ENCODE measurements around the gene TBC1D1.
A peak's percentile ranks its signal among the peaks of the same experiment; 100 is the strongest.
"Not testable (repeated sequence)": the region's sequence is repeated elsewhere in the genome, so short reads cannot be mapped to it uniquely, and the experiment has no call there.

Gene TBC1D1

DNA sequence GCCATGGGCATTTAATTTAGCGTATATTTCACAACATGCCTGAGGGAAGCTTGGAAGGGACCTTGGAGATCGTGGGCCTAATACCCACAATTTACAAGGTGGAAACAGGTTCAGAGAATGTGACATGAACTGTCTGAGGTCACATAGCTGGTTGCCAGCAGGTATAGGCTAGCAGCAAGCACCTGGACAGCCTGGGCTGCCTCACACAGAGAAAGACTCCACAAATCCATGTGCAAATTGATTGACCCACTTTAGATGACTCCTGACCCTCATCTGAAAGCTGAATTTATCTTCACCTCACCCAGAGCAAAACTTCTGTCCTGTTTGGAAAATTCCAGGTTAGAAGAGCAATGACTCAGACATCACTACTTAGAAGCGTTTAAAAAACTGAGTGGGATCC lies 75.2 kb downstream of the TBC1D1 start:
- no peak for DNase-seq (ENCODE audit: low spot score)

- DNase-seq (ENCODE audit: low spot score): peak; percentile 32
Measured at GRCh38 chr4:37967736-37968135, 76.9 kb downstream of the TBC1D1 start.

DNA sequence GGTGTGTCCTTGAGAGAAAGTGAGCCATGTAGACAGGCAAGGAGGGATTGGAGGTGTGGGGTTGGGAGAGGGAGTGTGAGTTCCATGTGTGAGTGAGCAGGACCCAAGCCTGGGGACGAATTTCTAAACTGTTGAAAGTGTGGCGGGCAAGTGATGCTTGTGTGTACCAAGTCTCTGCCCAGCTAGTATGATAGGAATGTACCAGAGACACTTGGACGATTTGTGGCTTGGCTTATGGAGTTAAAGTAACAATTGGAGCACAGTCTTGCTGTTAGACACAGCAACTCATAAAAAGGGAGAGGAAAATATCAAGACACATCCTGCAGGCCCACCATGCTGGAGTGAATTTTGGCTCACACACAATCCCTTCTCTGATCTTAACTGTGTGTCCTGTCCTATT lies 77.9 kb downstream of the TBC1D1 start:
- DNase-seq (ENCODE audit: low spot score): no peak

DNA sequence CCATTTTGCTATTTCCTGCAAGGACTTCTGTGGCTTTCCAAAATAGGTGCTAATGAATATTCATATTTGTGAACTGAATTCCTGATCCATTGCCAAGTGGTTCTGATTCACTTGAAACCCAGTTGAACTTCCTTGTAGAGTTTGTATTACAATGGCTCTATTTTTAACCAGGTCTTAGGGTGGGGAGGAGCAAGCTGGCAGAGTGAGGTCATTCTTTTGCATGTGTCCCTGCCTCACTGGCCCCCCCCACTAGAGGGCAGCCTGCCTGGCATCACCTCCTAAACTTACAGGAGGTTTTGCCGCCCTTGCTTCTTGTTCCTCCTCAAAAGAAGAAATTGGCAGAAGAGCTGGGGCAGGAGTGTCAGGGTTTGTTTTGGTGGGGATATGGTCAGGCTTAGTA lies 79.8 kb downstream of the TBC1D1 start:
- peak; percentile 78 for DNase-seq (ENCODE audit: low spot score)

- DNase-seq (ENCODE audit: low spot score): no peak
Measured at GRCh38 chr4:37971202-37971601, 80.3 kb downstream of the TBC1D1 start.

DNA sequence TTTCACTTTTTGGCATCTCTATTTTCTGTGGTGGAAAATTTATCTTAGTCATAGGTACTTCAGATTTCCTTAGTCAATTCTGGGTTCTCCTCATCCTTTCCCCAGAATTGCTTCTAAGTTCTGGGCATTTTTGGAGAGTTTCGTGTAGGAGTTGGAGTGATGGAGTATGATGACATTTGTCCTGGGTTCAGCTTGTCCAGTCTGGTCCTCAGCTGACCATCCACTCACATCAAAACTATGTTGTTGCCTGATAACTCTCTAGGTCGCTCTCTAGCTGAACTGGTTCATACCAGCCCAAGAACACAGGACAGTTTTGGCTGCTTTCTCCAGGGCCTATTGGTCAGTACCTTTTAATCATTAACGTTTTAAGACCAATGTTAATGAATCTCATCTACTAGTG lies 82.6 kb downstream of the TBC1D1 start:
- no peak for DNase-seq (ENCODE audit: low spot score)

DNA sequence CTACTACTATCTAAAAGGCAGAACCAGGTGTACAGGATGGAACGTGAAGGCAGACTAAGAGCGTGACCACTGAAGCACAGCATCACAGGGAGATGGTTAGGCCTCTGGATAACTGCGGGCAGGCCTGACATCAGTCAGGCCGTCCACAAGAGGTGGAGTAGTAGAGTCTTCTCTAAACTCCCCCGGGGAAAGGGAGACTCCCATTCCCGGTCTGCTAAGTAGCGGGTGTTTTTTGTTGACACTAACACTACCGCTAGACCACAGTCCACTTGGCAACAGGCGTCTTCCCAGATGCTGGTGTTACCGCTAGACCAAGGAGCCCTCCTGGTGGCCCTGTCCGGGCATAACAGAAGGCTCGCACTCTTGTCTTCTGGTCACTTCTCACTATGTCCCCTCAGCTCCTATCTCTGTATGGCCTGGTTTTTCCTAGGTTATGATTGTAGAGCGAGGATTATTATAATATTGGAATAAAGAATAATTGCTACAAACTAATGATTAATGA lies 84.5 kb downstream of the TBC1D1 start:
- DNase-seq (ENCODE audit: low spot score): not testable (repeated sequence)

GRCh38 chr4:37976507-37976906 lies 85.6 kb downstream of the TBC1D1 start:
- DNase-seq (ENCODE audit: low spot score): no peak

GRCh38 chr4:37976991-37977470 lies 86.1 kb downstream of the TBC1D1 start:
- peak; percentile 87 for DNase-seq (ENCODE audit: low spot score)

GRCh38 chr4:37977471-37978247 lies 86.8 kb downstream of the TBC1D1 start:
- peak; percentile 74 for DNase-seq (ENCODE audit: low spot score)

DNA sequence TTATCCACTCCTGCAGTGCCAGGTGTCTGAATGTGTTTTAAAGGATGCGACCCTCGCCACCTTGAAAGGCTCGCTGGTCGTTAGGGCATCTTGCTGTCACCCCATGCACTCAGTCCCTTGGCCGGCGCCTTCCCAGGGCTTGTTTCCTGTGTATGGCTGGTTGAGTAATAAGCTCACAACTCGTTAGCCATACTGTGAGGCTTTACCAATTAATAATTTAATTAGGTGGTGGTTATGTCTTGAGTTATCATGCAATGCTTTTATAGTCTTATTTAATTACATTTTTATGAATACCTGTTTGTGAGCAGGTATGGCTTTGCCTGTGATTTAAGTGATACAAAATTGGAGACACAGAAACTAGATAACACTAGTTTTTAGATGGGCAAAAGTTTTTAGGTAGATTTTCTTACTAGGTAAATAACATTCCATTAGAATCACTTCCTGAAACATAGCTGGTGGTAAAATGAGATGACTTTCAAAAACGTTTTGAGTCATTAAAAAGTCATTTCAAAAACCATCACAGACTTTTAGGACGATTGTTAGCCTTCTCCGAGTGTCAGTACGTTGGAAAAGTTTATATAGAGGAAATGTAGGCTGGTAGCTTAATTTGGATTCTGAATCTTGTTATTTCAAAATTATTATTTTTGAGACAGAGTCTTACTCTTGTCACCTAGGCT lies 87.5 kb downstream of the TBC1D1 start:
- peak; percentile 74 for DNase-seq (ENCODE audit: low spot score)

DNA sequence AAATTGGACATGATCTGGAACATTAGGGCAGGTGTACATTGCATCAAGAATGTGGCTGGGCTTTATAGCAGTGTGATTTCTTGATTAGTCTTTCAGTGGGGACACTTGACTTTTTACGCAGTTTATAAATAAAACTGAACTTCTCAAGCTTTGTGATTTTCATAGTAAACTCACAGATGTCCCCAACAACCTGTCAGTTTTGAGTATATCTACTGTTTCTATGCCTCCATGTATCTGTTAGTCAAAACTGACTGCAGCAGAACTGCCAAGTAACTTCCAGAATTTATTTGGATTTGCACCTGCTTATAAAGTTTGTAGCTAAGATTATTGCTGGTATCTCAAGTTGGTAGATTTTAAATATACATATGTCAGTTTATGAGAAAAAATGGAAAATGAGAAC lies 89.4 kb downstream of the TBC1D1 start:
- peak; percentile 56 for DNase-seq (ENCODE audit: low spot score)

- no peak for DNase-seq (ENCODE audit: low spot score)
Measured at GRCh38 chr4:37981425-37981824, 90.5 kb downstream of the TBC1D1 start.

DNA sequence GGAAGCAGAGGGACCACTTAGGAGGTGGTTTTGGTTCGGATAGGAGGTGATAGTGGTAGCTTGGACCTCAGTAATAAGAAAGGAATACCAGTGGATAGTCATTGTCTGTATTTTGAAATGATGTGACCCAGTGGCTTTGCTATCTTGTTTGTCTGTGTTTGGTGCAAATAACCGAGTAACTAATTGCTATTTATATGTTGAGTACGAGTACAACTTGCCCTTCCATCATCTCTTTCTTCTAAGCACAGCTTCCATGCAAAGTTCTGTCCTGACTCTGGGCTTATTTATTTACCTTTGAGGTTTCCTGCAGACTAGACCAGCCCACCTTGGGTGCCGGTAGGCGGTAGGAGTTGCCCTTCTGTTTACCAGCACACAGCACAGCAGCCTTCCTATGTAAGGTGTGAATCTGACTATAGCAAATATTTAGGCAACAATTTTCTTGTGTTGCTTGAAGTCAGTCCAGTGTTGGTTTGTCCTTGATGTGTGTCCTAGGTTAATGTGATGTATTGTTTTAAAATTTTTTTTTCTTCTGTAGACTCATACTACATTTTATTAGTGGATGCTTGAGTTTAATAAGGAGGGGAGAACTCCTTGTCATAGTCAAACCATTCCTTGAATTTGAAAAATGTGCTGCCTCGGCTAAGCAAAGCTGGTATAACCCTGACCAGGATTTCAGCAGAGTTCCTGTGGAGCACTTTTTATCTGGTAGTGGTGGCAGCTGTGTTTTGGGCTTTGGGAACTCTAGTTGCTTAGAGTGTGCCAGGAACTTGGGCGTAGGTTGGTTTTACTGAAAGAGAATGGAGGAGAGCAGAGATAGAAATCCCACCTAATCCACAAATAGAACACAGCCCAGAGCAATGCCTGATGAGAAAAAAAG lies 91.2 kb downstream of the TBC1D1 start:
- DNase-seq (ENCODE audit: low spot score): no peak

DNA sequence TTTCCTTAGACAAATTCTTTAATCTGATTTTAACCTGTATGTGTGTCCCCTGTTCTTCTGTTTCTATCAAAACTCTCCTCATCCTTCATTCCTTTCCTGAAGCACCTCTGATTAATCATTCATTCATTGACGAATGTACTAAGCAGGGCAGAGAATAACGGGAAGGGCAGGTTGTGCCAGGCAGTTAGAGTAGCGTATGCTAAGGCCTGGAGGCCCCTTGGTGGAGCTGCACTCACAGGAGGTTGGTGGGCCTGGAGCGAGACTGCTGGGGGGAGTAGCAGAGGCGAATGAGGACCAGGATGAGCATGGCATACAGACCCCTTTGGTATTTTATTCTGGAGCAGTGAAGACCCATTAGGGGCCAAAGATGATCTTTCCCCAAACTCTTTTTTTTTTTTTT lies 91.9 kb downstream of the TBC1D1 start:
- no peak for DNase-seq (ENCODE audit: low spot score)

- no peak for DNase-seq (ENCODE audit: low spot score)
Measured at GRCh38 chr4:37983951-37984350, 93.1 kb downstream of the TBC1D1 start.

GRCh38 chr4:37985730-37986275 lies 94.9 kb downstream of the TBC1D1 start:
- DNase-seq (ENCODE audit: low spot score): no peak

DNA sequence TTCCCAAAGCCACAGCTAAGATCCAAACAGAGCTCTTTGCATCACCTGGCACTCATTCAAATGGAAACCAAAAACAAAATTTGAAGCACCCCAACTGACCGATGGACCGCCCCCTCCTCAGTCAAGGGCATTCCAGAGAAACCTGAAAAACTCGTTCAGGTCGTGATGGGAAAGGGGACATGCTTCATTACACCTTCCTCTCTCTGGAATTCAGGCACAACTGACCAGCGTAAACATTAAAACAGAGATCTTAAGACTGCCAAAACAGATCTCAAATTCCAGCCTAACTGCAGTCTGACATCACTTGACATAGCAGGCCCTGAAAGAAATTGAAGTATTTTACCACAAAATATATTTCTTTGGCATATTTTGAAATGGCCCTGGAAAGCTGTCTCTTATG lies 97.8 kb downstream of the TBC1D1 start:
- no peak for DNase-seq (ENCODE audit: low spot score)

- peak; percentile 62 for DNase-seq (ENCODE audit: low spot score)
Measured at GRCh38 chr4:37989398-37990260, 98.7 kb downstream of the TBC1D1 start.

DNA sequence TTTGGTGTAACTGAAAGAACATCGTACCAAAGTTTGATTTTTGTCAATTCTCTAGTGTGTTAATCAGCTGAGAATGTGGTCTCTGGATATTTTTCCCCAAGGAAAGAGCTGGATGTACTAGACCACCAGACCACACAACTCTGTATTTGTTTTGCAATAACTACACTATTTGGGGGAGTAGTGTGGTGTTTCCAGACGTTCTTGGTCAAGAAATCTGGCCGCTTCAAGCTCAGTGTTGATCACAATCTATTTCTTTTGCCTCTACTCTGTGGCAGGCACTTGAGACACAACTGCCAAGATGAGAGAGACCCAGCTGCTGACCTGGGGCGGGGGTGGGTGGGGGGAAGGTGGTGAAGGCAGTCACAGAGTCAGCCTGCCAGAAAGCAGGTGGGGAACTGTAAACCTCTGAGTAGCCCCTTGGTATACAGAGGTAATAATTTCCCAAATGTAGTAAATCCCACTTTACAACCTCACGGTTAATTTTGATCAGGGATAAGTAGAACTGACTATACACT lies 99.9 kb downstream of the TBC1D1 start:
- peak; percentile 18 for DNase-seq (ENCODE audit: low spot score)
